OCI-M1 (cell line): ENCODE measurements around the gene USP28.
"Not testable (repeated sequence)": the region's sequence is repeated elsewhere in the genome, so short reads cannot be mapped to it uniquely, and the experiment has no call there.

ENCODE experiments used
- DNase-seq: peaks from one replicate; lab custom pipeline; 2025; lab: John Stamatoyannopoulos, UW

USP28 gene

DNA sequence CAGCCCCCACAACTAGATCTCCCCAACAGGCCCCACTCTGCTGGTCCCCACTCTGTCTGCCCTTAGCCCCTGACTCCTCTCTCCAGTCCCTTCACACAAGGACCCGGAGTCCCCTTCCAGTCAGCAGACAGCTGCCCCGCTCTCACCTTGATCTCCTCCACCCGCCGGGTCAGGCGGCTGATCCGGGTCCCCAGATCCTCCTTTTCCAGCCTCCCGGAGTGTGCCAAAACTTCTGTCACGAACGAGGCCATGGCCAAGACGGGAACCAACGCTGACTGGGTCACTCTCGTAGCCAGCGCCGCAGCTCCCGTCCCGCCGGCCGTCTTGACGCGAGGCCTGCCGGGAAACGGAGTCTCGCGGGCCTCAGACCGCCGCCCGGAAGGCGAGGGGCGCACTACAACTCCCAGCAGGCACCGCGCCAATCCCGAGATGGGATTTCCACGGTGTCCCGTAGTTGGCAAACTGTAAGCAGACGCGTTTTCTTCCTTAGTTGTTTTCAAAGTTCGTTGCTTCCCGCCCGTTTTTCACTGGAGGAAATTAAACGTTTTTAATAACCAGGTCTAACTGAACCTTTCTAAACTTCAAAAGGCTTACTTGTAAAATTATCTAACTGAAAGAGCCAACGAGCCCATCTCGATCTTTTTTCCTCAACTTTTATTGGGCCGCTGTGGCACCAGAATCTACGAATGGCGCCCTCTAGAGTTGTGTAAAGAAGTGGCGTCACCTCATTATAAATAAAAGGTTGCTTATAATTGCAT lies 101.8 kb downstream of the USP28 start, which contains the start of gene ZW10:
Gene ZW10 (minus strand): TSS at position 277 of the 758 bp plus-strand sequence. CDS start 26 bp downstream, at position 251.
- peak; percentile 99 for DNase-seq

DNA sequence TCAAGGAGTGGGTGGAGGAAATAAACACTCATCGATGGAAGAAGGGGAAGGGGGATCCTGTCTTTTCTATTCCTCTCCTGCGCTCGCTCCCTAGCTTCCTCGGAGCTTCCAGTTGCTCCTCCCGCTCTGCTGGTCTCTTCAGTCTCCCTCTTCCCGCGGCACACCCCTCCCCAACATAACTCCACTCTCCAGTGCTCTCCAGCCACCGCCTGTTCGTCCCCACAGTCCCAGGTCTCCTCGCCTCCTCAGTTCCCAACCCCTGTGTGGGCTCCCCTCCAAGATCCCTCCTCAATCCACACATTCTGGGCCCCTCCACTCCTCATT lies 102.3 kb downstream of the USP28 start:
- DNase-seq, result no peak

DNA sequence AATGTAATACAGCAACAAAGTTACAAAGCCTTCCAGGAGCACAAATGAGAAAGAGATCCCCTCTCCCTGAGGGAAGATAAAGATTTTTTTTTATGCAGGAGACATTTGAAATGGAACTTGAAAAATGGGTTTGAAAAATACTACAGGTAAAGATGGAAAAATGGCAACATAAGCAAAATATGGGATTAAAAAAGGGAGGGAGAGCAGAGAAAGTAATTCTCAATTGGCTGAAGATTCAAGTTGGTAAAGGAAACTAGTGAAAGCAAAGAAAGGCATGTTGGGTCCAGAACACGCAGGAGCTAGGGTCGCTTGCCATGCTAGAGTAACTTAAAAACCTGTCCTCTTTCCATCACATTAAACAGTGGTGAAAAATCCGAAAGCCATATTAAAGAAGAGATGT lies 103.4 kb downstream of the USP28 start:
- DNase-seq, result no peak

DNA sequence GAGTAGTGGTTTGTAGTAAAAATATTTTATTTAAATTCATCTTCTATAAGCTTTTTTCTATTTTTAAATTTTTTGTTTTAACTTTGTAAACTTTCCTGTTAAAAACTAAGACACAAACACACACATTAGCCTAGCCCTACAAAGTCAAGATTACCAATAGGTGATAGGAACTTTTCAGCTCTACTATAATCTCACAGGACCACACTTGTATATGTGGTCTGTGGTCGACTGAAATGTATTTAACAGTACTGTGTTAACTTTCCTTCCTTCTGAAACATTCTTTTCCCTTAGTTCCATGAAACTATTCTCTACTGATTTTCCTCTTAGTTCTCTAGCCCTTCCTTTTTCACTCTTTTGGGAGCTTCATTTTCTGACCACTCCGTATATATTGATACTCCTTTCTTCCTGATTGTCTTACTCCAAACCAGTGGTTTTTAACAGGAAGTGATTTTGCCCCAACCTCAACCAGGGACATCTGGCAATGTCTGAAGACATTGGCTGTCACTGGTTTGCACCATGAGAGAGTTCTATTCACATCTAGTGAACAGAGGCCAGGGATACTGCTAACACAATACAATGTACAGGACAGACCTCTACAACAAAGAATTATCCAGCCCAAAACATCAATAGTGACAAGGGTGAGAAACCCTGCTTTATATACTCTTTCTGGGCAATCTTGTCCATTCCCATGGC lies 110.7 kb downstream of the USP28 start:
- peak; percentile 73 for DNase-seq

- DNase-seq, result not testable (repeated sequence)
Measured at GRCh38 chr11:113763040-113763439, 112.3 kb downstream of the USP28 start.

- no peak for DNase-seq
Measured at GRCh38 chr11:113760241-113760640, 115.1 kb downstream of the USP28 start.

DNA sequence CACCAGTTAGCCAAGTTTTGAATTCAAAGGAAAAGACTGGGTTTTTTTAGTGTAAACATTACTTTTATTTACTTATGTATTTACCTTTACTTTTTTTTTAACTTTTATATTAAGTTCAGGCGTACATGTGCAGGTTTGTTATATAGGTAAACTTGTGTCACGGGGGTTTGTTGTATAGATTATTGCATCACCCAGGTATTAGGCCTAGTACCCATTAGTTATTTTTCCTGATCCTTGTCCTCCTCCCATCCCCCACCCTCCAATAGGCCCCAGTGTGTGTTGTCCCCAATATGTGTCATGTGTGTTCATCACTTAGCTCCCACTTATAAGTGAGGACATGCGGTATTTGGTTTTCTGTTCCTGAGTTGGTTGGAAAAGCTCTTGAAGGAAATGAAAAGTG lies 122.4 kb downstream of the USP28 start:
- no peak for DNase-seq
